ENCODE data around the gene S1PR2.
A peak's percentile ranks its signal among the peaks of the same experiment; 100 is the strongest.

Gene S1PR2

DNA sequence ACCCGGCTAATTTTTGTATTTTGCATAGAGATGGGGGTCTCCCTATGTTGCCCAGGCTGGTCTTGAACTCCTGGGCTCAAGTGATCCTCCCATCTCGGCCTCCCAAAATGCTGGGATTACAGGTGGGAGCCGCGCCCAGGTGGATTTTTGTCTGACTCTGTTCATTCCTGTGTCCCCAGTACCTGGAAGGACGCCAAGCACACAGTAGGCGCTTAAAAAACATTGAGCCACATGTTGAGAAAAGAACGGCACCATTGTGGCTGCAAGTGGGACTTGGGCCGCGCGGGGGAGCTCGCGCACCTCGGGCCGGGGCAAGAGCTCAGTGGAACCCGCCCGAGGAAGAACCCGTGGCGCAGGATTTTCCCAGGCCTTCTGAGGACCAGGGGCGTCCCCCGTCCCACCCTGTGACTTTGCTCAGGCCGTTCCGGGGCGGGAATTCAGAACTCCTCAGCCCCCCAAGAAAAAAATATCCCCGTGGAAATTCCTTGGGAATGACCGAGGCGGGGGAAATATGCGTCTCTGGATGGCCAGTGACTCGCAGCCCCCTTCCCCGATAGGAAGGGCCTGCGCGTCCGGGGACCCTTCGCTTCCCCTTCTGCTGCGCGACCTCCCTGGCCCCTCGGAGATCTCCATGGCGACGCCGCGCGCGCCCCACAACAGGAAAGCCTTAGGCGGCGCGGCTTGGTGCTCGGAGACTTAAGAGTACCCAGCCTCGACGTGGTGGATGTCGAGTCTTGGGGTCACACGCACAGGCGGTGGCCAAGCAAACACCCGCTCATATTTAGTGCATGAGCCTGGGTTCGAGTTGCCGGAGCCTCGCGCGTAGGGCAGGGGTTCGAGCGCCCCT is 38.4 kb upstream of the S1PR2 start:
- FAIRE-seq (peak; percentile 57), DNase-seq (ENCODE audit: insufficient read length, low spot score) (no peak)
- TF ChIP-seq SPI1 (IDR thresholded peaks at IDR 0.05; ENCODE audit: low read depth, low read length) (no peak), POLR2AphosphoS5 (IDR thresholded peaks at IDR 0.05; ENCODE audit: low read depth, low read length) (no peak), POLR2A (IDR thresholded peaks at IDR 0.05; ENCODE audit: low read depth, low read length) (no peak), PAX5 (IDR thresholded peaks at IDR 0.05; ENCODE audit: insufficient read depth, low read length, severe bottlenecking) (no peak), TAF1 (IDR thresholded peaks at IDR 0.05; ENCODE audit: low read depth, low read length) (no peak), POU2F2 (IDR thresholded peaks at IDR 0.05; ENCODE audit: low read depth, low read length) (no peak)

DNA sequence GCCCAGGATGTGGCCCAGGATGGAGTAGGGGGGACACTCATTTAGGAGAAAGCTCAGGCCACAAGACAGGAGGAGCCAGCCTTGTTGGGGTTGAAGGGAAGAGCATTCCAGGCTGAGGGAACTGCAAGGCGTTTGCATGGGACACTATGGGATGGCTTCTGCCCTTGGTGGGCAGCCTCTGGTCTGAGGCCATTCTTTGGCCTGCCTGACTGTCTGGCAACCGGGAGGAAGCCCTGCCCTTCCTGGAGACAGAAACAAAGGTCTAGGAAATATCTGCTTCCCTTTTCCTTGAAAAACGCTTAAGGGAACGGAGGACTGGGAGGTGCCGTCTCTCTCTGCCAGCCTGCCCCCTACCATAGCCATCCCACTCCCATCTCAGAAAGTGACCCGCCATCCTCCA is 36.9 kb upstream of the S1PR2 start:
- DNase-seq (ENCODE audit: insufficient read length, low spot score) (no peak), FAIRE-seq (no peak)
- TF ChIP-seq POU2F2 (IDR thresholded peaks at IDR 0.05; ENCODE audit: low read depth, low read length): no peak
- TF ChIP-seq PAX5 (IDR thresholded peaks at IDR 0.05; ENCODE audit: insufficient read depth, low read length, severe bottlenecking): no peak
- no peak for TF ChIP-seq POLR2AphosphoS5 (IDR thresholded peaks at IDR 0.05; ENCODE audit: low read depth, low read length)
- TF ChIP-seq SPI1 (IDR thresholded peaks at IDR 0.05; ENCODE audit: low read depth, low read length): no peak
- TF ChIP-seq TAF1 (IDR thresholded peaks at IDR 0.05; ENCODE audit: low read depth, low read length): no peak
- TF ChIP-seq POLR2A (IDR thresholded peaks at IDR 0.05; ENCODE audit: low read depth, low read length): no peak

DNA sequence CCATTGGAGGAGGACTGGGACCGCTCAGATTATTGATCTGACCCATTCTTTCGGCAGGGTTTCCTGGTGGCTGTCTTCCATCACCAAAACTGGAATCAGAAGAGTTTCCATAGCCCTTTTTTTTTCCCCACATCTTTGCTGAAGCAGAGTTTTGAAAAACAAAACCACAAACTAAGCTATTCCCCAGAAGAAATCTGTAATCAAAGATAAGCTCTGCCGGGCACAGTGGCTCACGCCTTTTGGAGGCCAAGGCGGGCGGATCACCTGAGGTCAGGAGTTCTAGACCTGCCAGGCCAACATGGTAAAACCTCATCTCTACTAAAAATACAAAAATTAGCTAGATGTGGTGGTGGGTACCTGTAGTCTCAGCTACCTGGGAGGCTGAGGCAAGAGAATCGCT is 35.6 kb upstream of the S1PR2 start:
- FAIRE-seq: no peak
- DNase-seq (ENCODE audit: insufficient read length, low spot score): no peak

DNA sequence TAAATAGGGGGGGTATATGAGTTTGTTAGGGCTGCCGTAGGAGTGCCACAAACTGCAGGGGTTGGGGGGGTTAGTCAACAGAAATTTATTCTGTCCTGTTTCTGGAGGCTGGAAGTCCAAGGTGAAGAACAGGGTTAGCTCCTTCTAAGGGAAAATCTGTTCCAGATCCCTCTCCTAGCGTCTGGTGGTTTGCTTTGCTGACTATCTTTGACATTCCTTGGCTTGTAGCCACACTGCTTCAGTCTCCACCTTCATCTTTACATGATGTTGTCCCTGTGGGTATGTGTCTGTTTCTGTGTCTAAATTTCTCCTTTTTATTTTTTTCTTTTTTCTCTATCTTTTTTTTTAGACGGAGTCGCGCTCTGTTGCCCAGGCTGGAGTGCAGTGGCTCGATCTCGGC is 31.6 kb upstream of the S1PR2 start:
- no peak for FAIRE-seq
- no peak for DNase-seq (ENCODE audit: insufficient read length, low spot score)
- TF ChIP-seq SPI1 (IDR thresholded peaks at IDR 0.05; ENCODE audit: low read depth, low read length) (no peak), TAF1 (IDR thresholded peaks at IDR 0.05; ENCODE audit: low read depth, low read length) (no peak), POLR2AphosphoS5 (IDR thresholded peaks at IDR 0.05; ENCODE audit: low read depth, low read length) (no peak), POU2F2 (IDR thresholded peaks at IDR 0.05; ENCODE audit: low read depth, low read length) (no peak), POLR2A (IDR thresholded peaks at IDR 0.05; ENCODE audit: low read depth, low read length) (no peak), PAX5 (IDR thresholded peaks at IDR 0.05; ENCODE audit: insufficient read depth, low read length, severe bottlenecking) (no peak)

More for the DNA sequence above, 35.6 kb upstream of the S1PR2 start:
- no peak for TF ChIP-seq POLR2AphosphoS5 (IDR thresholded peaks at IDR 0.05; ENCODE audit: low read depth, low read length)
- no peak for TF ChIP-seq SPI1 (IDR thresholded peaks at IDR 0.05; ENCODE audit: low read depth, low read length)
- no peak for TF ChIP-seq POU2F2 (IDR thresholded peaks at IDR 0.05; ENCODE audit: low read depth, low read length)
- no peak for TF ChIP-seq PAX5 (IDR thresholded peaks at IDR 0.05; ENCODE audit: insufficient read depth, low read length, severe bottlenecking)
- no peak for TF ChIP-seq POLR2A (IDR thresholded peaks at IDR 0.05; ENCODE audit: low read depth, low read length)
- no peak for TF ChIP-seq TAF1 (IDR thresholded peaks at IDR 0.05; ENCODE audit: low read depth, low read length)

DNA sequence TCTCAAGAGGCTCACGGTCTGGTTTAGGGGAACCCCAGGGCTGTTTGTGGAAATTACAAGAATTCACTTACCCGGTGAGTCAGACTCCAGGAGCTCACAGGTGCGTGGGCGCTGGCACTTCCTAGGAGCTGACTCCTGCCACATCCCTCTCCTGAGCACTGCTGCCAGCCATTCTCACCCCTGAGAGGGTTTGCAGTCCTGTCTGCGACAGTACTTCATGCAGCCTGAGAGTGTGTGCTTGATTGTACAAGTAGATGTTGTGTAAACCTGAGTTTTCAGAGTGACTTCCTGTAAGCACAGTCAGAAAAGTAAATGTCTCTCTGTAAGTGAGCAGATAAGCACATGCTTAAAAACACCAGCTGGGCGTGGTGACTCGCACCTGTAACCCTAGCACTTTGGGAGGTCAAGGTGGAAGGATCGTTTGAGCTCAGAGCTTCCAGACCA is 29.0 kb upstream of the S1PR2 start:
- TF ChIP-seq POU2F2 (IDR thresholded peaks at IDR 0.05; ENCODE audit: low read depth, low read length) (no peak; the same call in 1 of the 2 replicates), TAF1 (IDR thresholded peaks at IDR 0.05; ENCODE audit: low read depth, low read length) (no peak), POLR2AphosphoS5 (IDR thresholded peaks at IDR 0.05; ENCODE audit: low read depth, low read length) (peak; percentile 44; the same call in 1 of the 2 replicates), PAX5 (IDR thresholded peaks at IDR 0.05; ENCODE audit: insufficient read depth, low read length, severe bottlenecking) (no peak)
- DNase-seq (ENCODE audit: insufficient read length, low spot score): no peak
- peak; percentile 54 for FAIRE-seq

DNA sequence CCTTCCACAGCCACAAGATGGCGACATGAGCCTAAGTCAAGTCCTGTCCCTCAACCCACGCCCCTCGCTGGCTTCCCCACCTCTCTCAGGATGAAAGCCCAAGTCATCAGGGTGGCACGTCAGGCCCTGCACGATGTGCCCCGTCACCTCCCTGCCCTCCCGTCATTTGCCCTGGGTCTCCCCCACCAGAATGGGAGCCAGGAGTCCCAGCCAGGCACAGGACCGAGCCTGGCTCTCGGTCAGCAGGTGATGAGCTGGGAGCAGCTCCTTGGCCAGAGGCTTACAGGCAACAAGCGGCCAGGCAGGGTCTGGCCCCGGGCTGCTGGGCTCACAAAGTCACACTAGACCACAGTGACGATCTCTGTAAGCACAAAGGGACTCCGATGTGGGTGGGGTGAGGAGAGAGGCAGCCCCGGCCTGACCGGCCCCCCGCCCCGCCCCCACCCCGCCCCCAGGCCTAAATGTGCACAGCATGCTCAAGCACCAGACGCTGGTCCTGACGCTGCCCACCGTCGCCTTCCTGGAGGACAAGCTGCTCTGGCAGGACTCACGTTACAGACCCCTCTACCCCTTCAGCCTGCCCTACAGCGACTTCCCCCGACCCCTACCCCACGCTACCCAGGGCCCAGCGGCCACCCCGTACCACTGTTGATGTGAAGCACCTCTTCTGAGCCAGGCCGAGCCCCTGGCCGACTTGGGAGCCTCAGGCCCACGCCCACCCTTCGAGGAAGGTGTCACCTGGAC is 28.2 kb upstream of the S1PR2 start:
- DNase-seq (ENCODE audit: insufficient read length, low spot score): peak; percentile 68
- FAIRE-seq: peak; percentile 96
- TF ChIP-seq POLR2AphosphoS5 (IDR thresholded peaks at IDR 0.05; ENCODE audit: low read depth, low read length) (peak; percentile 51), TAF1 (IDR thresholded peaks at IDR 0.05; ENCODE audit: low read depth, low read length) (no peak), PAX5 (IDR thresholded peaks at IDR 0.05; ENCODE audit: insufficient read depth, low read length, severe bottlenecking) (no peak)

DNA sequence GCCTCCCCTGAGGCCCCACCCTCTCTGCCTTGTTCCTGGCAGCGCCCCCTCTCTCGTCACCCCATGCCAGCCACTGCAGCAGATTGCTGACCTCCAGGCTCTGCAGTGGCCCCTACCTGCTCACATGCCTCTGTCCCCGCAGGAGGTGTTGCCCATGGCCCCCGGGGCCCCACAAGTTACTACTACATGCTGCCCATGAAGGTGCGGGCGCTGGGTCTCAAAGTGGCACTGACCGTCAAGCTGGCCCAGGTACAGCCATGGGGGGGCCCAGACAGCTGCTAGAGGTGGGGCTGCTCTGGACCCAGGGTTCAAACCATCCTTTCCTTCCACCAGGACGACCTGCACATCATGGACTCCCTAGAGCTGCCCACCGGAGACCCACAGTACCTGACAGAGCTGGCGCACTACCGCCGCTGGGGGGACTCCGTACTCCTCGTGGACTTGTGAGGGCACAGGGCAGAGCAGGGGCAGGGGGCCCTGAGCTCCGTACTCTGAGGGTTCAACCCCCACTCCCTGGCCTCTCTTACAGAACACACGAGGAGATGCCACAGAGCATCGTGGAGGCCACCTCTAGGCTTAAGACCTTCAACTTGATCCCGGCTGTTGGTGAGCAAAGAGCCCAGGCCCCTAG is 27.1 kb upstream of the S1PR2 start:
- no peak for FAIRE-seq
- TF ChIP-seq POLR2A (IDR thresholded peaks at IDR 0.05; ENCODE audit: low read depth, low read length) (no peak), PAX5 (IDR thresholded peaks at IDR 0.05; ENCODE audit: insufficient read depth, low read length, severe bottlenecking) (no peak), TAF1 (IDR thresholded peaks at IDR 0.05; ENCODE audit: low read depth, low read length) (no peak), POLR2AphosphoS5 (IDR thresholded peaks at IDR 0.05; ENCODE audit: low read depth, low read length) (no peak), POU2F2 (IDR thresholded peaks at IDR 0.05; ENCODE audit: low read depth, low read length) (no peak), SPI1 (IDR thresholded peaks at IDR 0.05; ENCODE audit: low read depth, low read length) (no peak)
- no peak for DNase-seq (ENCODE audit: insufficient read length, low spot score)

DNA sequence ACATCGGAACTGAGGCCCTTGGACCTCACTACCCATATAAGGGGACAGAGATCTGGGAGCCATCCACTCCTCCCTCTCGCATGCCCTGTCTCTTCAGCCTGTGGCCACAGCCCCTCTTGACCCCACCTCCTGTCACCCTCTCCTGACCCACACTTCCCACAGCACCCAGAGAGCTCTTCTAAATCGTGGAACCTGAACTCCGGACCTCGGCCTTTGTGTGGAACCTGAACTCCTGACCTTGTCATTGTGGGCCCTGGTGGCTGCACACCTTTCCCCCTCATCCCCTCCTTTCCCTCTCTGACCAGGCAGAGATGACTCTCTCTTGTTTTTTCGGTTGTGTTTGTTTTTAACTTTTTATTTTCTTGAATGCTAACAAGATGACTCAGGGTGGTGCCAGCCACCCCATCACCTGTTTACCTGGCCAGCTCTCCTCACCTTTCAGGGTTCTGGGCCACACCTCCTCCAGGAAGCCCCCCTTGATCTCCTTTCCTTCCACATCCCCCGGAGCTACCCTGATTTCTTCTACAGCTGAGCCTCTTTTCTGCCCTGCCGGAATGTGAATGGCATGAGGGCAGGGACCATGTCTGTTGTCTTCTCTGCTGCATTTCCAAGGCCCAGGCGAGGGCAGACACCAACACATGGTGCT is 26.0 kb upstream of the S1PR2 start:
- DNase-seq (ENCODE audit: insufficient read length, low spot score) (no peak), FAIRE-seq (no peak)

DNA sequence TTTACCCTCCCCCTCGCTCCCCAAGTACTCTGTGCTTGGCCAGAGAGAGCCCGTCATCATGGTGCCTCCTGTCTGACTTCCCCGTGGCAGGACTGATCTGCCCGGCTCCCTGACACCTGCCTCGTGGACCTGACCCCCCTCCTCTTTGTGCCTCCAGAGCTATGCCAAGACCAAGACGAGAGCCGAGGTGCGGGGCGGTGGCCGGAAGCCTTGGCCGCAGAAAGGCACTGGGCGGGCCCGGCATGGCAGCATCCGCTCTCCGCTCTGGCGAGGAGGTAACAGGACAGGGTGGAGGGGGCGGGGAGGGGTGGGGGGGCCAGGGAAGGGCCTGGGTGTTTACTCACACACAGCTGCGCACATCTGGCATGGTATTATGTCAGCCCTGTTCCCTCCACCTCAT is 25.4 kb upstream of the S1PR2 start:
- TF ChIP-seq POLR2AphosphoS5 (IDR thresholded peaks at IDR 0.05; ENCODE audit: low read depth, low read length) (no peak), PAX5 (IDR thresholded peaks at IDR 0.05; ENCODE audit: insufficient read depth, low read length, severe bottlenecking) (no peak), TAF1 (IDR thresholded peaks at IDR 0.05; ENCODE audit: low read depth, low read length) (no peak), POU2F2 (IDR thresholded peaks at IDR 0.05; ENCODE audit: low read depth, low read length) (no peak), SPI1 (IDR thresholded peaks at IDR 0.05; ENCODE audit: low read depth, low read length) (no peak), POLR2A (IDR thresholded peaks at IDR 0.05; ENCODE audit: low read depth, low read length) (no peak)
- no peak for DNase-seq (ENCODE audit: insufficient read length, low spot score)
- FAIRE-seq: no peak

More for the DNA sequence above, 26.0 kb upstream of the S1PR2 start:
- TF ChIP-seq POU2F2 (IDR thresholded peaks at IDR 0.05; ENCODE audit: low read depth, low read length): no peak
